Measurements from ENCODE around the gene B3GNT3.

DNA sequence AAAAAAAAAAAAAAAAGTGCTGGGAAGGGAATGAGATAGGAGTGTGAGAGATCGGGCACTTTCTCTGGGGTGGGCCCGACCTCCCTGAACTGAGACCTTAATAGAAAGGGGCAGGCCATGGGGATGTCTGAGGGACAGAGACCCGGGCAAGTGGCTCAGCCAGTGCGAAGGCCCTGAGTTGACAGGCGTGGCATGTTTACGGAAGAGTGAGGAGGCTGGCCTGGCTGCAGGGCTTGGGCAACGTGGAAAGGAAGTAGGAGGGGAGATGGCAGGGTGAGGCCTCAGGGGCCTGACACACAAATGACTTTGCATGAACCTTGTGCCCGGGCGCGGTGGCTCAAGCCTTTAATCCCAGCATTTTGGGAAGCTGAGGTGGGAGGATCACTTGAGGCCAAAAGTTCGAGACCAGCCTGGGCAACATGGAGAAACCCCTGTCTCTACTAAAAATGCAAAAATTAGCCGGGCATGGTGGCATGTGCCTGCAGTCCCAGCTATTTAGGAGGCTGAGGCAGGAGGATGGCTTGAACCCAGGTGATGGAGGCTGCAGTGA, 29.8 kb upstream of the B3GNT3 start:
- TF ChIP-seq, protein P1, sequence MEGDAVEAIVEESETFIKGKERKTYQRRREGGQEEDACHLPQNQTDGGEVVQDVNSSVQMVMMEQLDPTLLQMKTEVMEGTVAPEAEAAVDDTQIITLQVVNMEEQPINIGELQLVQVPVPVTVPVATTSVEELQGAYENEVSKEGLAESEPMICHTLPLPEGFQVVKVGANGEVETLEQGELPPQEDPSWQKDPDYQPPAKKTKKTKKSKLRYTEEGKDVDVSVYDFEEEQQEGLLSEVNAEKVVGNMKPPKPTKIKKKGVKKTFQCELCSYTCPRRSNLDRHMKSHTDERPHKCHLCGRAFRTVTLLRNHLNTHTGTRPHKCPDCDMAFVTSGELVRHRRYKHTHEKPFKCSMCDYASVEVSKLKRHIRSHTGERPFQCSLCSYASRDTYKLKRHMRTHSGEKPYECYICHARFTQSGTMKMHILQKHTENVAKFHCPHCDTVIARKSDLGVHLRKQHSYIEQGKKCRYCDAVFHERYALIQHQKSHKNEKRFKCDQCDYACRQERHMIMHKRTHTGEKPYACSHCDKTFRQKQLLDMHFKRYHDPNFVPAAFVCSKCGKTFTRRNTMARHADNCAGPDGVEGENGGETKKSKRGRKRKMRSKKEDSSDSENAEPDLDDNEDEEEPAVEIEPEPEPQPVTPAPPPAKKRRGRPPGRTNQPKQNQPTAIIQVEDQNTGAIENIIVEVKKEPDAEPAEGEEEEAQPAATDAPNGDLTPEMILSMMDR (IDR thresholded peaks at IDR 0.05): no peak
- TF ChIP-seq POLR2A (IDR thresholded peaks at IDR 0.05; ENCODE audit: low read depth): no peak

All from esophagus muscularis mucosa (tissue), 3 donors.